Measurements from ENCODE around the gene VTI1A.

Gene VTI1A

GRCh38 chr10:112679392-112679791 is 232.4 kb downstream of the VTI1A start:
- no peak for DNase-seq (ENCODE audit: low read depth)

DNA sequence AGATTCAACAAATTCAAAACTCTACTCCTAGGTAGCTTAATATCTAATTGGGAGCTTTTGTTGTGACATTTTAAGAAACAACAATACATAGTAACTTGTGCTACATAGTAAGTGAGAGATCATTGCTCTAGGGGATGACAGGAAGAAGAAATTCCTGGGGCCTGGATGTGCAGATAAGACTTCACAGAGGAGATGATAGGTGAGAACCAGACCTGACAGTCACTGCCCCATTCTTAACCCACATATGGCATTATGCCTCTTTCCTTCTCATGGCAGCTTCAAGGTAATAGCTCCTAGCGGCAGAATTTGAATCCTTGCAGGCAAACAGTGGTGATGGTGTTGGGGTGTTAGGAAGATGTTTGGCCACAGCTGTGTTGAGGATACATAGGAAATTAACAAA is 233.6 kb downstream of the VTI1A start:
- no peak for DNase-seq (ENCODE audit: low read depth)

DNA sequence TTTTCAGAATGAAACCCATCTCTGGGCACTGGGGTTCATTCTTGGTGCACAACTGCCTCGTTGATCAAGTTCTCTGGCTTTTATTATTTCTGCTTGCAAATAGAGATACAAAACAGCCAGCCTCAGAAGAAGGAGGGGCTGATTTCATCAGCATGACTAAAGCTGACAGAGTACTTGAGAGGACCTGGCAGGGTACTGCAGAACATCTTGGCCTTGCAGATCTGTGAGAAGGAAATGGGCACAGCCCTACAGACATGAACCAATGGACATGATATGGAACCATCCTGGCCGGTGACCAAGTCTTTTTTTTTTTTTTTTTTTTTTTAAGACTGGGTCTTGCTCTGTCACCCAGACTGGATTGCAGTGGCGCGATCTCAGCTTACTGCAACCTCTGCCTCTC is 240.6 kb downstream of the VTI1A start:
- no peak for DNase-seq (ENCODE audit: low read depth)

DNA sequence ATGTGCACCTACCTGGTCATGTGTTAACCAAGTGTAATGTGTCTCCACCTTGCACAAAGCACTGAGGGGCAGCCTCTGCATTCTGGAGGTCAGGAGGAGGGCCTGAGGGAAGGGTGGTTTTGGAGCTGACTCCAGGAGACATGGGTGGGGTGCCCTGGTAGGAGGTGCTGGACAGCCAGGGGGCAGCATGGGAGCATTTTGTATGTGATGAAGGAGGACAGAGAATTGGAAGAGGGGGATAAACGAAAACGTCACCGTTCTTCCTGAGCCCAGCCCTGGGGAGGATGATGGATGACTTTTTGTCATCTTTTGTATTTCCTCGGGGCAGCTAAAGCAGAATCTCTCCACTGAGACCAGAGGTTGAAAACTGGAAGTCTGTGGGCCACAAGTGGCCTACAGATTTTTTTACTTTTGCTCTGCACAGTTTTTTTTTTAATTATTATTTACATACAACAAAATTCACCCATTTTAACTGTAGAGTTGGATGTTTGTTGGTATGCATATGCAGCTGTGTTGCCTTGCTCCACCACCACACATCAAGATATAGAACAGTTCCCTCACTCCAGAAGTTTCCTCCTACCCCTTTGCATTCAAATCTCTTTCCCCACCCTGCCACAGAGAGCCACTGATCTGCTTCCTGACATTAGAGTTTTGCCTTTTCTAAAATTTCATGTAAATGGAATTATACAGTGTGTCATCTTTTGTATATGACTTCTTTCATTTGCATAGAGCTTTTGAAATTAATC is 242.5 kb downstream of the VTI1A start:
- DNase-seq (ENCODE audit: low read depth) = no peak

GRCh38 chr10:112695539-112695938 is 248.5 kb downstream of the VTI1A start:
- no peak for DNase-seq (ENCODE audit: low read depth)

DNA sequence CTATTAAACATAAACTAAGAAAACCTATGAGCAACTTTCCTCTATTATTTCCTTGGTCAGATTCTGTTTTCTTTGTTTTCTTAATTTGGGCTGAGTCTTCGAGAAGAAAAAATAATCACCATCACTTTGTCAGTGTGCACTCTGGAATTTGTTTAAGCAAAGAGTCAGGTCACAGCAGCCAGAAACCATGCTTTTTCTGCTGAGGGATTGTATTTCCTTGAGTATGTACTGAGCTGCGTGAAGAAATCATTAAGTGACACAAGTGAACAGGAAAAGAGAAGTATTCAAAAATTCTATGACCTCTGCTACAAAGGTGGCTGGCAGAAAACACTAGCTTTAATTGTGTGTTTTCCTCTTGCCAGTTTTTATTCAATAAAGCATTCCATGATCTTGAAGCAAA is 249.6 kb downstream of the VTI1A start:
- no peak for DNase-seq (ENCODE audit: low read depth)

DNA sequence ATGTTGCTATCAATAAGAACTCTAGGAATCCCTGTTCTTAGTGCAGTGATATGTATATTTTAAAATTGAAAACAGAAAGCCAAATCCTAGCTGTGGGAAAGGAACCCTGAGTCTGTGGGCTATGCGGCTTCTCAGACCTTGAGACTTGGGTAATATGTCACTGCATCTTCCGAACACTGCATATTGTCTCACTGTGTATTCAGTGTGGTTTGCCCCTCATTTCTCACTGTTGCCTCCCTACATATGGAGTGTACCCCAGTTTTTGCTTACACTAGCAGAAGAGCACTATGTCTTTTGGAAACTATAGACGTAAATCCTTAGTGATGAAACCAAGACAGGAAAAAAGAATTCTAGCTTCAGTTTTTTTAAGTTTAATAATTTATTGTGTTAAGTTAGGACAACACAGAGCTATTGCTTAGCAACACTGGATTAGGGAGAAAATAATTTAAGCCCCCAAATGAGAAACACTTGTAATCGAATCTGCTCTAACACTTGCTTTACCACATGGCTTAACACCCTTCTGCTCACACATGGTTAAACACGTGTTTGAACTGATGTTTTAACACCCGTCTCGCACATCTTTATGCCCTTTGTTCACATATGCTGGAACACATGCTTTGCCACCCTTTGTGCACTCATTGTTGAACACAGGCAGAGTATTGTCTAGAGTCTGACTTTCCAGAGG is 251.3 kb downstream of the VTI1A start:
- DNase-seq (ENCODE audit: low read depth) = no peak

GRCh38 chr10:112698818-112699164 is 251.8 kb downstream of the VTI1A start:
- DNase-seq (ENCODE audit: low read depth) = no peak

- DNase-seq (ENCODE audit: low read depth) = no peak
These were observed 253.2 kb downstream of the VTI1A start for GRCh38 chr10:112700215-112700671.

- no peak for DNase-seq (ENCODE audit: low read depth)
These were observed 254.3 kb downstream of the VTI1A start for GRCh38 chr10:112701211-112701877.

DNA sequence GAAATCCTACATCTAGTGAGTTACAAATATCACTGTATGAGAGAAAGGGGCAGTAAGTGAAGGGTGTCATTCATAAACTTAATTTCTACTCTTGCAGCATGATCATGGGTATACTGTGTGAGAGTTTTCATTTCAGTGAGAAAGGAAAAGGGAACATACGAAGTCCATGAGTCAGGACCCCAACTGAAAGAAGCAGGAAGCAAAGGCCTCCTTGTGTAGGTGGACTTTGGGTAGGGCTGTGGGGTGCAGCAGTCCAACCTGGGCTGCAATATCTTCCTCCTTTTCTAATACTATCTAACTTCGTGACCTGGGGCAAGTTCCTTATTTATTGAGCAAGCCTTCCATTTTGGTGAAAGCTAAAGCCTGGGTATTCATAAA is 254.9 kb downstream of the VTI1A start:
- no peak for DNase-seq (ENCODE audit: low read depth)

DNA sequence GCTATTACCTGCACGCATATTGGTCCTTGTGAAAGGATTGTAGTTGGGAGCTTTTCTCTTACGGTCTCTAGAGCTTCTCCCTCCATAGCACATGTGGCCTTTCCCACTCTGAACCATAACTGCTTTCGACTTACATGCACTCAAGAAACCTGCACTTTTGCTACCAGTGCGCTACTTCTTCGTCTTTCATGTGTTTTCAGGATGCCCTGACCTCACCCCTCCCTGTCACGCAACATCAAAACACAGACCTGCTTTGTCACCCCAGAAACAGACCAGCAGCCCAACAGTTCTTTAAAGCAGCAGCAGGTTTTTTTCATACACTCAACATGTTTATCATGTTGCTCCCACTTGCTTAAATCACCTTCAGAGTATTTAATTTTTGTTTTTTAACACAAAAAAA is 259.6 kb downstream of the VTI1A start:
- DNase-seq (ENCODE audit: low read depth) = no peak

- no peak for DNase-seq (ENCODE audit: low read depth)
These were observed 261.4 kb downstream of the VTI1A start for GRCh38 chr10:112708461-112708860.

GRCh38 chr10:112710528-112710927 is 263.5 kb downstream of the VTI1A start:
- DNase-seq (ENCODE audit: low read depth) = no peak

DNA sequence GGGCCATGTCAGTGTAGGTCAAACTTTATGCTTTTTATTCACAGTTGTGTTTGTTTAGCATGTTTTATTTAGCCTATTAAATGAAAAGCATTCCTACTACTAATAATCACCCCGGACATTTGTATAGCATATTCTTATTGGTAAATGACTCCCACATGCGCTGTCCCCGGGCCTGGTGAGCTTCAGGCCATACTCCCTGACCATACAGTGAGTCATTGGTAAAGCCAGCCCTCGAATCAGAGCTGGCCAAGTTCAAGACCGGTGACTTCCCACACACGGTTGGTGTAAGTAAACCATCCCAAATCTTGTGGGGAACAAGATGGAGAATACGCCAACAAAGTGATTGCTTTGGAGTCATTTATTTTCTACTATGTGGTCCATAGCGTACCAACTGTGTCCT is 264.4 kb downstream of the VTI1A start:
- DNase-seq (ENCODE audit: low read depth) = no peak

- DNase-seq (ENCODE audit: low read depth) = no peak
These were observed 265.5 kb downstream of the VTI1A start for GRCh38 chr10:112712536-112712935.

- no peak for DNase-seq (ENCODE audit: low read depth)
These were observed 266.4 kb downstream of the VTI1A start for GRCh38 chr10:112713411-112713810.

DNA sequence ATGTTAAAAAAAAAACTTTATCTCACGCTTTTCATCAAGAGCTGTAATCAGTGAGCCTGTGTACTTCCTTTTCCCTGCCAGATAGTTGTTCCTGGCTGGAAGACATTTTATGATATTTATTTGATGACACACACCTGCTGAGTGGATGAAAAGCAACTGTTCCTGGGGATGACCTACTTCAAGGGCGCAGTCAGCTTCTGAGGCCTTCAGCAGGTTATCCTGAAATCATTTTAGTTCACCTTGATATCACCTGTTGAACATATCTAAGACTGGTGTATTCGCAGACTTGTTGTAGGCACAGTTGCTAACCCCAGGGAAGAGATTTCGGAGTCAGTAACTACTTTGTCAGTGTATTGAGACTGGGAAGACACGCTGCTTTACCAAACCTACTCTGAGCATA is 268.6 kb downstream of the VTI1A start:
- DNase-seq (ENCODE audit: low read depth) = no peak

DNA sequence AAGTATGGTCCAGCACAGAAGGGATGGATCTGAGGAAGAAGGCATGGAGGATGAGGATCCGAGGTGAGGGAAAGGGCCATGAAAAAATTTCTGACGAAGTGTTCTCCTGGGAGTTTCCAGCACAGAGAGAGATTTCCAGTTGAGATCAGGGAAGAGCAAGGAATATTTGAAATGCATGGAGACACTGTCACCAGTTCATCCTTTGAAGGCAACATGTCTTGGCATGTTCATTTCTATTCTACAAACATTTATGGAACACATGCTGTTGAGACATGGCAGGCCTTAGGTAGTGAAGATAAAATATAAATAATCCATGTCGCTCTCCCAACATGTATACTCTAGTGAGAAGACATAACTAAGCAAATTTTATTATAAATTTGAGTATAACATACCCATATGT is 269.1 kb downstream of the VTI1A start:
- DNase-seq (ENCODE audit: low read depth) = no peak

DNA sequence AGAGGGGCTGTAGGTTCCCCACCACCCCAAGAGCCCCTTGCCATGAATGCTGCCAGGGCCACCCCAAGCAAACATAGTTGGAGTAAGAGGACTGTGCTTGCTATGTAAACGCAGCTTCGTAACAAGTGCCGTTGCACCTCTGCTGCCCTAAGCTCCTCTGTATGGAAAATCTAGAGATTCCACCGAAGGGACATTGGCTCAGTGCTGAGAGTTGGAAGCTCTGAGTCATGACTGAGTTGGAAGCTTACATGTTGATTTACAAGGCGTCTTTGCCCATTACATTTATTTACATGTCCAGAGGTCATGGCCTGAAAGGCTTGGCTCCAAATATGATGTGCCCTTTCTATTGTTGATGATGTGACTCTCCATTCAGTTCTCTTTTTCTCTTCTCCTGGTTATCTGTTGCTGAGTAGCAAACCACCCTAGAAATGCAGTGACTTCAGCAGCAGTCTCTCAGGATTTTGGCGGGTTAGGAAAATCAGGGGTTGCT is 270.0 kb downstream of the VTI1A start:
- no peak for DNase-seq (ENCODE audit: low read depth)

GRCh38 chr10:112720178-112720577 is 273.2 kb downstream of the VTI1A start:
- DNase-seq (ENCODE audit: low read depth) = no peak

GRCh38 chr10:112721080-112721698 is 274.2 kb downstream of the VTI1A start:
- DNase-seq (ENCODE audit: low read depth) = no peak

GRCh38 chr10:112722758-112723157 is 275.7 kb downstream of the VTI1A start:
- no peak for DNase-seq (ENCODE audit: low read depth)
